ENCODE results near the gene ENAM.
"Not testable (repeated sequence)": the region's sequence is repeated elsewhere in the genome, so short reads cannot be mapped to it uniquely, and the experiment has no call there.

ENAM gene

DNA sequence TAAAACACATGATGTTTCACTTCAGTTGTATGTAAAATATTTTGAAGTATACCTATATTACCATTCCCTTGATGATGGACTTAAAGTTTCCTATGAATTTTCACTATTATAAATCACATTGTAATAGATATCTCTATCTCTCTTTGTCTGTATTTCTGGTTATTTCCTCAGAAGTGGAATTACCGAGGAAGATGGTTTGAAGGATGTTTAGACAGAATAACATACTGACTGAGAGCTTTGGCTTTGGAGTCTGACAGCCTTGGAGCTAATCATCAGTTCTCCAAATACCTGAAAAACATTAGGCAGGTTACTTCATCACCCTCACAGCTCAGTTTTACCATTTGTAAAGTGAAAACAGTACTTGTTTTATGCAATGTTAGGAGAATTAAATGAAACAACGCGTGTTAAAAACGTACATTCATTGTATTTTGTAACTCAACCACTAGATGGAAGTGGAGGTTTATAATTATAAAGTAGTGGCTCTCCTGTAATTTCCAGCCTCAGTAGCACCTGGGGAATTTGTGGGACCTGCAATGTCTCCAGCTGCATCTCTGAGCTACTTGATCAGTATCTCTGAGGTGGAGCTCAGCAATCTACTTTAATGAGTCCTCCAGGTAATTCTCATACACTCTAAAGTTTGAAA, 23.4 kb downstream of the ENAM start:
- Histone ChIP-seq H3K9ac (ENCODE audit: low read depth, low read length) (no peak overlapping the region), H3K36me3 (ENCODE audit: insufficient read depth, low read length) (no peaks in the 10 kb centered on the region), H3K9me3 (ENCODE audit: control insufficient read depth, insufficient read depth, low read length) (no peaks in the 10 kb centered on the region), H3K4me1 (ENCODE audit: insufficient read depth, low read length) (no peaks in the 10 kb centered on the region)

DNA sequence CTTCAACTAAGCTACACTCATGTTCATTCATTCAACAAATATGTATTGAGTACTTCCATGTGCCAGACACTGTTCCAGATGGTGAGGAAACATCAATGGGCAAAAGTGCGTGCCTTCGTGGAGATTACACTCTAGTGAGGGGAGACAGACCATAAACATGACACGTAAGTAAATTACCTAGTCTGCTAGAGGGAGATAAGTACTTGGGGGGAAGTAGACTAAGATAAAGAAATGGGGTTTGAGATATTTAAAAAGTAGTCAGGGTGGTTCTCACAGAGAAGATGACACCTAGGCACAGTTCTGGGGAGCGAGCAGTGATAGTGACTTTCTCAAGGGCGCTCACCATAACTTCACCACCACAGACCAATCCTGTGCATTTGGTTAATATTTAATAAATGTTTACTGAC, 26.1 kb downstream of the ENAM start:
- Histone ChIP-seq H3K9me3 (ENCODE audit: control insufficient read depth, insufficient read depth, low read length) (no peaks in the 10 kb centered on the region), H3K4me1 (ENCODE audit: insufficient read depth, low read length) (no peaks in the 10 kb centered on the region), H3K9ac (ENCODE audit: low read depth, low read length) (no peak overlapping the region), H3K36me3 (ENCODE audit: insufficient read depth, low read length) (no peaks in the 10 kb centered on the region)

- H3K36me3 ChIP-seq (ENCODE audit: insufficient read depth, low read length): no peaks in the 10 kb centered on the region
- H3K4me1 ChIP-seq (ENCODE audit: insufficient read depth, low read length): no peaks in the 10 kb centered on the region; the same call in 1 of the 2 replicates
- H3K9ac ChIP-seq (ENCODE audit: low read depth, low read length): no peak overlapping the region
- no peaks in the 10 kb centered on the region for H3K9me3 ChIP-seq (ENCODE audit: control insufficient read depth, insufficient read depth, low read length)
Measured at GRCh38 chr4:70657326-70657725, 28.8 kb downstream of the ENAM start.

GRCh38 chr4:70658418-70658817, 29.9 kb downstream of the ENAM start:
- no peaks in the 10 kb centered on the region for H3K9me3 ChIP-seq (ENCODE audit: control insufficient read depth, insufficient read depth, low read length)
- no peaks in the 10 kb centered on the region for H3K36me3 ChIP-seq (ENCODE audit: insufficient read depth, low read length)
- no peaks in the 10 kb centered on the region; the same call in 1 of the 2 replicates for H3K4me1 ChIP-seq (ENCODE audit: insufficient read depth, low read length)
- no peak overlapping the region for H3K9ac ChIP-seq (ENCODE audit: low read depth, low read length)

DNA sequence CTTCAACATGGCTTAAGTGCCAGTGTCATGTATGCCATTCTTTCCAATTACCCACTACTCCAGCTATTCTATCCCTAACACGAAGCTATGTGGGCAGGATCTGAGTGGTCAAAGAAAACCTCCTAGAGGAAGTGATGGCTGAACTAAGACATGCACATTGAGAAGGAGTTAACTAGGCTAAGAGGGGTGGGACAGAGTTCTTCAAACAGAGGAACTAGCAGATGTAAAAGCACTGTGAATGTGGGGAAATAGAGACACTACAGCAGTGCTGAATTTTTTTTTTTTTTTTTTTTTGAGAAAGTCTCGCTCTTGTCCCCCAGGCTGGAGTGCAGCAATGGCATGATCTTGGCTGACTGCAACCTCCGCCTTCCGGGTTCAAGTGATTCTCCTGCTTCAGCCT, 31.6 kb downstream of the ENAM start:
- H3K36me3 ChIP-seq (ENCODE audit: insufficient read depth, low read length): no peaks in the 10 kb centered on the region

DNA sequence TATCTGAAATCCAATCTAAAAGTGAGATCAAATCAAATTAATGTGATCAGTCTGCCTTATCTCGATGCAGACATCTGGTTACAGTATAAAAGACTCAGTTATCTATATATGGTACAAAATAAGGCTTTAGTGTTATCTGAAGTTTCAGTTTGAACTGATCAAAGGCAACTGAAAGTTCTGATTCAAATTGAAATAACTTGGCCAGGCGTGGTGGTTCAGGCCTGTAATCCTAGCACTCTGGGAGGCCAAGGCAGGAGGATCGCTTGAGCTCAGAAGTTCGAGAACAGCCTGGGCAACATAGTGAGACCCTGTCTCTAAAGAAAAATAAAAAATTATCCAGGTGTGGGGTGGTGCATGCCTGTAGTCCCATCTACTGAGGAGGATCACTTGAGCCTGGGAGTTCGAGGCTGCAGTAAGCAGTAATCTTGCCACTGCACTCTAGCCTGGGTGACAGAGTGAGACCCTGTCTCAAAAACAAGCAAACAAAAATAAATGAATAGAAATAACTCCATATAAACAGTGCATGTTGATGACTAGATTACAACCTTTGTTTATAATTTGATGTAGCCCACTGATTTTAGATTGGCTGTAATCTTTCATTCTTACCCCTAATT, 32.9 kb downstream of the ENAM start:
- not testable (repeated sequence) for H3K4me1 ChIP-seq (ENCODE audit: insufficient read depth, low read length); H3K9ac ChIP-seq (ENCODE audit: low read depth, low read length); H3K36me3 ChIP-seq (ENCODE audit: insufficient read depth, low read length)

More for the DNA sequence above, 31.6 kb downstream of the ENAM start:
- Histone ChIP-seq H3K9me3 (ENCODE audit: control insufficient read depth, insufficient read depth, low read length) (no peaks in the 10 kb centered on the region), H3K4me1 (ENCODE audit: insufficient read depth, low read length) (no peaks in the 10 kb centered on the region; the same call in 1 of the 2 replicates), H3K9ac (ENCODE audit: low read depth, low read length) (no peak overlapping the region)

GRCh38 chr4:70666369-70666768, 37.8 kb downstream of the ENAM start, which contains the start of gene JCHAIN:
Gene JCHAIN, minus strand, starts transcription at chr4:70666508. Its CDS starts 18 bp downstream, at chr4:70666490.
- Histone ChIP-seq H3K4me1 (ENCODE audit: insufficient read depth, low read length) (no peaks in the 10 kb centered on the region; the same call in 1 of the 2 replicates), H3K9me3 (ENCODE audit: control insufficient read depth, insufficient read depth, low read length) (no peaks in the 10 kb centered on the region), H3K9ac (ENCODE audit: low read depth, low read length) (no peak within 1 kb of the TSS), H3K36me3 (ENCODE audit: insufficient read depth, low read length) (no peaks in the 10 kb centered on the region)

More for the DNA sequence above, 32.9 kb downstream of the ENAM start:
- H3K9me3 ChIP-seq (ENCODE audit: control insufficient read depth, insufficient read depth, low read length): not testable (repeated sequence)

GRCh38 chr4:70667740-70668535, 39.4 kb downstream of the ENAM start:
- no peaks in the 10 kb centered on the region for H3K4me1 ChIP-seq (ENCODE audit: insufficient read depth, low read length)
- no peak overlapping the region for H3K9ac ChIP-seq (ENCODE audit: low read depth, low read length)
- H3K36me3 ChIP-seq (ENCODE audit: insufficient read depth, low read length): no peaks in the 10 kb centered on the region

GRCh38 chr4:70670332-70671014, 41.9 kb downstream of the ENAM start:
- no peaks in the 10 kb centered on the region for H3K4me1 ChIP-seq (ENCODE audit: insufficient read depth, low read length)

More at GRCh38 chr4:70667740-70668535, 39.4 kb downstream of the ENAM start:
- H3K9me3 ChIP-seq (ENCODE audit: control insufficient read depth, insufficient read depth, low read length): no peaks in the 10 kb centered on the region

GRCh38 chr4:70671091-70671490, 42.5 kb downstream of the ENAM start:
- Histone ChIP-seq H3K9ac (ENCODE audit: low read depth, low read length) (no peak overlapping the region), H3K36me3 (ENCODE audit: insufficient read depth, low read length) (no peaks in the 10 kb centered on the region), H3K4me1 (ENCODE audit: insufficient read depth, low read length) (no peaks in the 10 kb centered on the region), H3K9me3 (ENCODE audit: control insufficient read depth, insufficient read depth, low read length) (no peaks in the 10 kb centered on the region)

More at GRCh38 chr4:70670332-70671014, 41.9 kb downstream of the ENAM start:
- Histone ChIP-seq H3K9ac (ENCODE audit: low read depth, low read length) (no peak overlapping the region), H3K9me3 (ENCODE audit: control insufficient read depth, insufficient read depth, low read length) (no peaks in the 10 kb centered on the region), H3K36me3 (ENCODE audit: insufficient read depth, low read length) (no peaks in the 10 kb centered on the region)

GRCh38 chr4:70674191-70674590, 45.6 kb downstream of the ENAM start:
- Histone ChIP-seq H3K9me3 (ENCODE audit: control insufficient read depth, insufficient read depth, low read length) (no peaks in the 10 kb centered on the region), H3K4me1 (ENCODE audit: insufficient read depth, low read length) (no peaks in the 10 kb centered on the region), H3K36me3 (ENCODE audit: insufficient read depth, low read length) (no peaks in the 10 kb centered on the region), H3K9ac (ENCODE audit: low read depth, low read length) (no peak overlapping the region)

GRCh38 chr4:70674731-70675130, 46.2 kb downstream of the ENAM start:
- H3K36me3 ChIP-seq (ENCODE audit: insufficient read depth, low read length): no peaks in the 10 kb centered on the region
- H3K4me1 ChIP-seq (ENCODE audit: insufficient read depth, low read length): no peaks in the 10 kb centered on the region

GRCh38 chr4:70676554-70677090, 48.1 kb downstream of the ENAM start:
- H3K4me1 ChIP-seq (ENCODE audit: insufficient read depth, low read length): no peaks in the 10 kb centered on the region
- no peaks in the 10 kb centered on the region for H3K36me3 ChIP-seq (ENCODE audit: insufficient read depth, low read length)
- no peak overlapping the region for H3K9ac ChIP-seq (ENCODE audit: low read depth, low read length)
- no peaks in the 10 kb centered on the region for H3K9me3 ChIP-seq (ENCODE audit: control insufficient read depth, insufficient read depth, low read length)

More at GRCh38 chr4:70674731-70675130, 46.2 kb downstream of the ENAM start:
- H3K9me3 ChIP-seq (ENCODE audit: control insufficient read depth, insufficient read depth, low read length): no peaks in the 10 kb centered on the region
- H3K9ac ChIP-seq (ENCODE audit: low read depth, low read length): no peak overlapping the region
